Measurements from ENCODE around the gene C1orf21.

The C1orf21 gene

DNA sequence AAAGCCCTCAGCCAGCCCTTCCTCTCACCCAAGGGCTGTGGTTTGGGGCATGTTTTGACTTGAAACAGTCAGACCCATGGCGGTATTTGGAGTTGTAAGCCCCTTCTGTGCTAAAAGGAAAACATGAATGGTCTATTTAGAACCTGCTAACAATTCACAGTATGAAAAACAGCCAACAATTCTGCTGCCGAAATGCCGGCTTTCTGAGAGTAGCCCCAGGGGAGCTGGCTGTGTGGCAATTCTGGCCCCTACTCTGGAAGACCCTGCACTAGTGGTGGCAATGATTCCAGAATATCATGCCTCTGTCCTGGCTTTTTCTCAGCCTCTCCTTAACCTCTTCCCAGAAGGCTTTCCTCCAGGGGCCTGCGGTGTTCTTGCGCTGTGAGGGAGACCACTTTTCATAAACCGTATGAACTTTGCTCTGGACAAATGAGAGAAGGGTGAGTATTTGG is 249.2 kb downstream of the C1orf21 start:
- no peak for DNase-seq

GRCh38 chr1:184637664-184638240 is 250.9 kb downstream of the C1orf21 start:
- DNase-seq, result no peak

DNA sequence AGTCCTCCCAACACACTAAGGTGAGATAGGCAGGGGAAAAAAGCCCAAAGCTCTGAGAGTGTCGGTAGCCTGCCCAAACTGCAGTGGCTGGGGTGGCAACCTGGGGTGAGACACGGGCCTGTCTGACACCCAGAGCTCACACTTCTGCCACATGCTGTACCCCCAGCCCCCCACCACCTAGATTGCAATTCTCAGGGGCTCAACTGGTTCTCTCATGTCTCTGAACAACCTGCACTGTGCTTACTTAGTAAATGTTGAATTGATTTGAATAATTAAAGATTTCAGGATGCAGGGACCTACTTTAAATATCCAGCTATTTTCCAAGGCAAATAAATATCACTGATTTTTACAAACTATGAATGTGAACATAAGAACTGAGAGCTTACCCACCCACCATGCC is 252.4 kb downstream of the C1orf21 start:
- no peak for DNase-seq

- DNase-seq, result no peak
Observed at GRCh38 chr1:184640505-184640904, 253.7 kb downstream of the C1orf21 start.

DNA sequence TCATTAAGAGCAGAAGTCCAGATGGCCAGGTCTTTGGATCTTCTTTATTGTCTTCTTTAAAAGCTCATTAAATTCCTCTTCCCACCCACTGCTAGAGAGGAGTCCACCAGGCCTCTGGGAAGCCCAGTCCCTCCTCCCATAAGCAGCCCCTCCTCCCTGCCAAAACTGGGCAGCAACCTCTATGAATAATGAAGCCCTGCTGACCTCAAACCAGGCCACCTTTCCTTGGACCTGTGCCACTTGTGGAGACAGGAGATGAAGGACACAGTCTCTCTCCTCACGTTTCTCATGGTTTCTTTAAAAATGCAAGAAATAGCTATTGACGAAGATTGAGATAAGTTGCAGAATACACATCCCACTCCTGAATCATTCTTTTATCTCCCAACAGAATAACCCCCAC is 255.1 kb downstream of the C1orf21 start:
- DNase-seq, result no peak

GRCh38 chr1:184643661-184644060 is 256.8 kb downstream of the C1orf21 start:
- DNase-seq, result no peak

GRCh38 chr1:184644771-184645170 is 257.9 kb downstream of the C1orf21 start:
- no peak for DNase-seq

GRCh38 chr1:184646178-184646701 is 259.4 kb downstream of the C1orf21 start:
- DNase-seq, result no peak

- no peak for DNase-seq
Observed at GRCh38 chr1:184646824-184647223, 260.0 kb downstream of the C1orf21 start.

- no peak for DNase-seq
Observed at GRCh38 chr1:184647471-184647870, 260.6 kb downstream of the C1orf21 start.

DNA sequence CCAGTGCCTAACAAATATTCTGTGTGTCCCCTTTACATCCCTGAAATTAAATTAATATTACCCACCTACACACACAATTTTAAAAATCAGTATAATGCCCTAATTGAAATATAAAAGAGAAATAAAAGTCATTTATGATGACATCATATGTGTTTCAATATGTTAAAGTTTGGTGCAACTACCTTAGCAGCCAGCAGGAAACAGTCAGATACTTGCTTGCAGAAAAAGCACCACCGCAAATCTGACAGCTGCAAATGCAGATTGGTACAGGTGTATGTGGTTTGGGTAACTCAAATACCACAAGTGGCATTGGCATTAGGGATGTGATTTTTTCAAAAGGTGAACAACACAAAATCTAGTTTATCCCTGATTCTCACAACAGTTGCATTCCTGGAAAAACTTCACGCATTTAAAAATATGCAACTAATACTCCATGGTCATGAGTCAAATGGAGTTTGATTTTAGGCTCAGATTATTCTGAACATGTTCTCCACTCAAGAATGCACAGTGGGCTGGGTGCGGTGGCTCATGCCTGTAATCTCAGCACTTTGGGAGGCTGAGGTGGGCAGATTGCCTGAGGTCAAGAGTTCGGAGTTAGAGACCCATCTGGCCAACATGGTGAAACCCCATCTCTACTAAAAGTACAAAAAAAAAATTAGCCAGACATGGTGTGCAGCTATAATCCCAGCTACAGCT is 261.5 kb downstream of the C1orf21 start:
- DNase-seq, result no peak

DNA sequence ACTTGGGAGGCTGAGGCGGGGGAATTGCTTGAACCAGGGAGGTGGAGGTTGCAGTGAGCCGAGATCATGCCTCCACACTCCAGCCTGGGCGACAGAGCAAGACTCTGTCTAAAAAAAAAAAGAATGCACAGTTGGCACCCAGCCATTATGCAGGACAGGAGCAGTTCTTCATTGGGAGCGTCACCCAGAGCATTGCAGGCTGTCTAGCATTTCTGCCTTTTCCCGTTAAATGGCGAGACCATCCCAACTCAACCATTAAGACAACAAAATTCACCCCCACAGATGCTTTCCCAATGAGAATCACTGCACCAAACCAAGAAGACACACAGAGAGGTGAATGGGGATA is 262.0 kb downstream of the C1orf21 start:
- DNase-seq, result no peak

DNA sequence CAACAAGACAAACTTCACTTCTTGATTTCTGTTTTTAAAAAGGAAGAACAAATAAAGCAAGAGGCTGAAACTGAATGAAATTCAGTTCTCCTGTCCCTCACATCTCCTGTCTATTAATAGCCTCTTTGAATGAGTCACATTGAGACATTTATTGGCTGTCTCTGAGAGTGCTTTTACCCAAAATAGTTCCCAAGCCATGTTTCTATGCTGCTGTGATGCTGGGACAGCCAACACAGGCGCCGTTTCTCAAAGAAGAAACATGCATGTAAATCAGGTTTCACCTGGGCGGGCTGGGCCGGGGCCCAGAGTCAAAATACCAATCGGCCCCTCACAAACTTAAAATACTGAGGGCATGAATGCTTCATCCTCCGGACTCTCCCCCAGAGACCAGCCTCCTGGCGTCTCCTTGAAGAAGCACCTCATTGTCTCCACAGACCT is 262.6 kb downstream of the C1orf21 start:
- DNase-seq, result no peak

DNA sequence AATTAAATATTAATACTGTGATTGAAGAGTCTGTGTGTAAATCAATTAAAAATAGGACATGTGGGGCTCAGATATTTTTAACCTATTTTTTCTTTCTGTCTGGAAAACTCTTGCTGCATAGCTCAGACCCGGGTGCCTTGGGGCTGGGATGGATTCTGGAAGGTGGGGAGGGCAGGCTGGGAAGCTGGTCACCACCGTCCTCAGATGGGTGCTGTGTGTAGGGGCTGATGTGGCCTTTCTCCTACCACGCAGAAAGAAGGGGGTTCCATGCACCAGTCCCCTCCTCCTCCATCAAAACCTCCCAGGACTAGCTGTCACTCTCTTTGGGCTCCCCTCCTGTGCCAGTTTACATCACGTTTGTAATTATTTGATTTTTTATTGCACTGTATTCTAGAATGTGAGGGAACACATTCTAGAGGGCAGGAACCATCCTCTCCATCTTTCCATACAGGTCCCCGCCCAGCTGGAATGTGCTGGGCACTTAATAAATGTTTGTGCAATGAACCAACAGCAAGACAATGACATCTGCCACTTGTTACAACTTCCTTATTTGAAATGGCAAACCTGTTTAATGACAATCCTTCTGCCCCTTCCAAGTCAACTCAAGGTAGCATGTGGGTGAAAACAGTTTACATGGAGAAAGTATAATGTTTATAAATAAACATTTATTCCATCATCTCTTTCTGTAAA is 263.5 kb downstream of the C1orf21 start:
- DNase-seq, result no peak

DNA sequence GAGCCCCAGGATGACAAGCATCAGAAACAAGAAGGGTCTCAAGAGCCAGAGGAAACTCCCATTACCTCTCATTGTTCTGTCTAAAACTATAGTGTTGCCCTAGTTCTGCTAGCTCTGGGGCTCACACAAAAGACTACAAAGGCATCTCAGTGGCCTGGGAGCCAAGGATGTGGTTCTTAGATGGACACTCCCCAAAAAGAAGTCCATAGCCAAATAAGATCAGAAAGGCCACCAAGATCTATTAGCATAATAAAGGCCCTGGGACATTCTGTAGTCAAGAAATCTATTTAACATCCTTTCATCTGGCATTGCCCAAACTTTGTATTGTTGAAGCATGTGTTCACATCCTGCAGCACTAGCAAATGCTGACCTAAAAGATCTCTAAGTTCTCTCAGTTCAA is 268.4 kb downstream of the C1orf21 start:
- DNase-seq, result no peak

DNA sequence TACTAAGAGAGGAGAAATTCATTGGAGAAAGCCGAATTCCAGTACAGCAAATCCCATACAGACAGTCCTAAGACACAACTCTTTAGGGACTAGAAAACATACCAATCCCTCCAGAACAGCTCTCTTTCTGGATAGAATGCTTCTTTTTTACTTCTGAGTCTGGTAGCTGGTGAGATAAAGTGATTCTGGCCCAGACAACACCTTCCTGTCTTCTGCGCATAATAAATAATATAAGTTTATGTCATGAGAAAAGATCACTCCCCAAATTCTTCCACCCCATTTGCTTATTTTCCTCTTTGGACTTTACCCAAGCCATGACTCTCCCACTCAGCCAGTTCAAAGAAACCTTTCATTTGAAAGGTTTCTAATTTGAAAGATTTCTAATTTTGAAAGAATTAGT is 269.4 kb downstream of the C1orf21 start:
- DNase-seq, result no peak

- no peak for DNase-seq
Observed at GRCh38 chr1:184658055-184658454, 271.2 kb downstream of the C1orf21 start.

- DNase-seq, result no peak
Observed at GRCh38 chr1:184660462-184661191, 273.8 kb downstream of the C1orf21 start.

- no peak for DNase-seq
Observed at GRCh38 chr1:184661801-184662200, 275.0 kb downstream of the C1orf21 start.

- peak; percentile 32 for DNase-seq
Observed at GRCh38 chr1:184664042-184664660, 277.3 kb downstream of the C1orf21 start.

DNA sequence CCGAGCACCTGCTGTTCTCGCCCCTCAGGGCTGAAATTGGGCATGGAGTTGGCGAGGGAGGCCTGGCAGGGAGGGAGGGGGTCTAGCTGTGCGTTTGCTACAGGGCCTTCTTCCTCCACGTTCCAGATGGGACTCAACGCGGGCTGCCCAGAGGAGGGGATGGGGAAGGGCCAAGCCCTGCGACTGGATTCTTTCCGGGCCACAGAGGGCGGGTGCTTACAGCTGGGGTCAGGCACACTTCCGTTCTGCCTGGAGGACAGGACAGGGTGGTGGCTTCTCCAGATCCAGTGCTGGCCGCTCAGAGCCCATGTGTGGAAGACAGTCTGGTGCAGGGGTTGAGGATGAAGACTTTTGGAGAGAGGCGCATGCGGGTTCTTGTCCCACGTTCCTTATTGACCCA is 277.8 kb downstream of the C1orf21 start:
- no peak for DNase-seq

- no peak for DNase-seq
Observed at GRCh38 chr1:184665360-184665759, 278.5 kb downstream of the C1orf21 start.

DNA sequence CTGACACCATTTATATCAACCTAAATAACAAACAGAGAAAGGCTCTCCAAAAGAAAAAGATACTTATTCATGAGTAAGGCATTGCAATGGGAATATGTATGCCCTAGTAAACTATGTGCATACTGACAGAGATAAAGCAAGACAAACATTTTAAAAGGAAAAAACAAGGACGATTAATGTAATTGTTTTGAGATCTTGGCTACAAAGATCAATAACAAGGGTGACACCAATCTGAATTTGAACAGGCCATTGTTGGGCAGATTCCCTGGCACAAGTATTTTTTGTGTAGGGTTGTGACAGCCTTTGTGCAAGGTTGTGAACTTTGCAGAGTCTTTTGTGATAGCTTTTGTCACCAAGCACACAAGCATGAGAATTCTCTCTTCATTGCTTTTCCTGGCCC is 282.6 kb downstream of the C1orf21 start:
- no peak for DNase-seq

Data from CD4-positive, alpha-beta T cell treated with Interleukin-10 for 1 hour (primary cell).